Measurements from ENCODE around the gene UBQLN3. TPM values are rescaled to one million over a fixed set of nuclear protein-coding genes. Genes with fewer than 3 reads are reported as not detected.

The UBQLN3 gene
- total and polyA plus RNA-seq, 10 of the 15 experiments (the other 5 are each of a cell fraction or from before 2014, with no cell fraction given) = not detected

GRCh38 chr11:5557751-5558150, 48.0 kb upstream of the UBQLN3 start (continued):
- no peak for TF ChIP-seq MLLT1 (IDR thresholded peaks at IDR 0.05)
- no peak for TF ChIP-seq RCOR1 (conservative IDR thresholded peaks at IDR 0.05; ENCODE audit: low read depth, low read length)
- no peak for TF ChIP-seq SP1 (IDR thresholded peaks at IDR 0.05; ENCODE audit: low read depth, low read length)
- no peak for TF ChIP-seq MEF2A (IDR thresholded peaks at IDR 0.05; ENCODE audit: insufficient read depth, low read depth, low read length)

GRCh38 chr11:5556596-5557188, 46.9 kb upstream of the UBQLN3 start:
- Histone ChIP-seq H4K20me1 (ENCODE audit: control insufficient read depth, insufficient read depth) (no peaks in the 10 kb centered on the region), H3K36me3 (ENCODE audit: control insufficient read depth in 2 of 2, insufficient read depth in 2 of 2, low read length in 1 of 2) (no peaks in the 10 kb centered on the region), H3K27me3 (replicated peaks in 1 of 2; ENCODE audit: control insufficient read depth in 2 of 2, insufficient read depth in 2 of 2, low read length in 1 of 2) (no peaks in the 10 kb centered on the region), H3K79me2 (ENCODE audit: control insufficient read depth, insufficient read depth, low read length) (no peaks in the 10 kb centered on the region), H3K4me1 (ENCODE audit: control insufficient read depth, insufficient read depth, low read length) (no peaks in the 10 kb centered on the region), H3K4me2 (ENCODE audit: control insufficient read depth, insufficient read depth) (no peak overlapping the region), H3K9ac (ENCODE audit: control insufficient read depth, insufficient read depth, low read length) (no peak overlapping the region), H3K4me3 (no peak overlapping the region), H3K9me3 (replicated peaks; ENCODE audit: control insufficient read depth, insufficient read depth, low read length) (no peaks in the 10 kb centered on the region), H3K27ac (ENCODE audit: control insufficient read depth, insufficient read depth) (no peak overlapping the region), H2AFZ (ENCODE audit: control insufficient read depth, low read depth, low read length) (no peak overlapping the region)
- TF ChIP-seq CREB1 (IDR thresholded peaks at IDR 0.05; ENCODE audit: low read depth) (no peak), POU2F2 (IDR thresholded peaks at IDR 0.05; ENCODE audit: borderline replicate concordance, low read depth, low read length) (no peak), SPI1 (IDR thresholded peaks at IDR 0.05; ENCODE audit: borderline replicate concordance, insufficient read depth, low read depth, low read length) (no peak), PAX8 (IDR thresholded peaks at IDR 0.05) (no peak), ATF7 (IDR thresholded peaks at IDR 0.05; ENCODE audit: low read depth) (no peak), RUNX3 (IDR thresholded peaks at IDR 0.05; ENCODE audit: low read length) (no peak), EED (IDR thresholded peaks at IDR 0.05; ENCODE audit: low read depth) (no peak), RAD51 (IDR thresholded peaks at IDR 0.05) (no peak), BCL11A (IDR thresholded peaks at IDR 0.05; ENCODE audit: low read depth, low read length) (no peak), PBX3 (IDR thresholded peaks at IDR 0.05; ENCODE audit: insufficient replicate concordance, low read depth, low read length) (no peak), SUPT20H (IDR thresholded peaks at IDR 0.05; ENCODE audit: borderline replicate concordance, control insufficient read depth, low read depth, low read length) (no peak), NFYB (IDR thresholded peaks at IDR 0.05; ENCODE audit: insufficient read depth, low read depth, low read length) (no peak)
- FAIRE-seq (no peak), ATAC-seq (no peak), DNase-seq (ENCODE audit: low read depth, low spot score) (no peak)
- in situ Hi-C loops (cut with MboI) (no loop called here), intact Hi-C loops (cut with micrococcal nuclease; ENCODE audit: unreplicated experiment) (loop anchor here (10.0 kb wide), 1 partner anchor 432 kb away; no protein-coding TSS in a partner anchor)
- ChIA-PET CTCF (interaction anchor here (1.8 kb wide), 1 partner anchor 81 kb away, joined by 10 read pairs; no protein-coding TSS in a partner anchor), POLR2A (no interaction called here), SMC1A (ENCODE audit: uncharacterized antibody, unreplicated experiment) (no interaction called here), RAD21 (ENCODE audit: unreplicated experiment) (interaction anchor here (1.5 kb wide), 1 partner anchor 81 kb away, joined by 3 read pairs; no protein-coding TSS in a partner anchor)
- BruUV-seq (replicated peaks) = no TSS peak
- WGBS (ENCODE audit: insufficient coverage, insufficient replicate concordance, low lambda C conversion rate, missing lambda C conversion rate) = 51% methylated on average over 3 of the region's 3 CpGs
